Measurements from ENCODE around the gene ANKRD22. TPM values are rescaled to one million over a fixed set of nuclear protein-coding genes. Genes with fewer than 3 reads are reported as not detected.

Gene ANKRD22
- total RNA-seq, 4 donors from 2014 or later = 3.0 to 12.2 (median 6.1) TPM; not detected in 1

GRCh38 chr10:88826388-88826787 is 25.3 kb downstream of the ANKRD22 start:
- TF ChIP-seq EP300 (IDR thresholded peaks at IDR 0.05; ENCODE audit: low read depth) (no peak), POLR2A (IDR thresholded peaks at IDR 0.05) (no peak), CTCF (IDR thresholded peaks at IDR 0.05) (no peak), POLR2AphosphoS5 (IDR thresholded peaks at IDR 0.05) (no peak)
- H3K4me3 ChIP-seq = no peak overlapping the region
- in situ Hi-C loops (cut with MboI; ENCODE audit: low pct_ligation_motif_present in 1 of 4, low pct_unique_long_range_greater_than_20kb in 1 of 4, low sequenced_read_pairs in 3 of 4) = loop anchor here in 2 of 4 donors (25.0 kb wide), 1 partner anchor 386 kb away; the partner anchor contains the start of gene CH25H (in 2 of the 2)
- no peaks in the 10 kb centered on the region for H3K9me3 ChIP-seq
- WGBS, 2 donors (ENCODE audit: low coverage in 1 of 2) = 70 to 89% methylated on average over 3 to 4 of the region's 4 CpGs
- H3K36me3 ChIP-seq = peaks cover 0 to 1% (median 0%) of the 10 kb centered on the region in 4 donors
- intact Hi-C loops (cut with DNase I; ENCODE audit: low total_unique reads) = no loop called here
- no peak overlapping the region for H3K27ac ChIP-seq
- H3K4me1 ChIP-seq = no peaks in the 10 kb centered on the region
- no peak for DNase-seq
- H3K27me3 ChIP-seq = no peaks in the 10 kb centered on the region

GRCh38 chr10:88820748-88821401 is 30.8 kb downstream of the ANKRD22 start:
- in situ Hi-C loops (cut with MboI; ENCODE audit: low pct_ligation_motif_present in 1 of 4, low pct_unique_long_range_greater_than_20kb in 1 of 4, low sequenced_read_pairs in 3 of 4) = loop anchor here in 1 of 4 donors (25.0 kb wide), 1 partner anchor 259 kb away; no protein-coding TSS in a partner anchor
- intact Hi-C loops (cut with DNase I; ENCODE audit: low total_unique reads) = loop anchor here (5.0 kb wide), 1 partner anchor 266 kb away; no protein-coding TSS in a partner anchor
- H3K9me3 ChIP-seq = no peaks in the 10 kb centered on the region
- no peak overlapping the region for H3K4me3 ChIP-seq
- TF ChIP-seq CTCF (IDR thresholded peaks at IDR 0.05) = no peak
- TF ChIP-seq EP300 (IDR thresholded peaks at IDR 0.05; ENCODE audit: low read depth) = no peak
- no peak for TF ChIP-seq POLR2A (IDR thresholded peaks at IDR 0.05)
- no peak for TF ChIP-seq POLR2AphosphoS5 (IDR thresholded peaks at IDR 0.05)
- H3K27ac ChIP-seq = no peak overlapping the region
- no peaks in the 10 kb centered on the region for H3K4me1 ChIP-seq
- DNase-seq = no peak
- no peaks in the 10 kb centered on the region for H3K36me3 ChIP-seq
- no peaks in the 10 kb centered on the region for H3K27me3 ChIP-seq

- no peak overlapping the region for H3K27ac ChIP-seq
- no peak for DNase-seq
- H3K27me3 ChIP-seq = no peaks in the 10 kb centered on the region
- H3K4me3 ChIP-seq = no peak overlapping the region
- WGBS, 2 donors (ENCODE audit: low coverage in 1 of 2) = 90 to 92% methylated on average over 2 to 3 of the region's 3 CpGs
- H3K36me3 ChIP-seq = no peaks in the 10 kb centered on the region
- no peaks in the 10 kb centered on the region for H3K9me3 ChIP-seq
- in situ Hi-C loops (cut with MboI; ENCODE audit: low pct_ligation_motif_present in 1 of 4, low pct_unique_long_range_greater_than_20kb in 1 of 4, low sequenced_read_pairs in 3 of 4) (loop anchor here in 2 of 4 donors (10.0 to 25.0 kb wide), 2 partner anchors 134 to 257 kb away; no protein-coding TSS in a partner anchor), intact Hi-C loops (cut with DNase I; ENCODE audit: low total_unique reads) (no loop called here)
- H3K4me1 ChIP-seq = no peaks in the 10 kb centered on the region
- no peak for TF ChIP-seq POLR2A (IDR thresholded peaks at IDR 0.05)
- no peak for TF ChIP-seq POLR2AphosphoS5 (IDR thresholded peaks at IDR 0.05)
- no peak for TF ChIP-seq CTCF (IDR thresholded peaks at IDR 0.05)
These were observed 32.4 kb downstream of the ANKRD22 start for GRCh38 chr10:88819290-88819689.

- Histone ChIP-seq H3K27me3 (peaks cover 14% of the 10 kb centered on the region), H3K36me3 (no peaks in the 10 kb centered on the region), H3K4me1 (no peaks in the 10 kb centered on the region), H3K4me3 (no peak overlapping the region), H3K9me3 (no peaks in the 10 kb centered on the region), H3K27ac (no peak overlapping the region)
- no peak for TF ChIP-seq POLR2A (IDR thresholded peaks at IDR 0.05)
- TF ChIP-seq CTCF (IDR thresholded peaks at IDR 0.05) = no peak
- TF ChIP-seq POLR2AphosphoS5 (IDR thresholded peaks at IDR 0.05) = no peak
- no peak for TF ChIP-seq EP300 (IDR thresholded peaks at IDR 0.05; ENCODE audit: low read depth)
- WGBS, 2 donors (ENCODE audit: low coverage in 1 of 2) = 91% methylated on average over 6 of the region's 6 CpGs
- intact Hi-C loops (cut with DNase I; ENCODE audit: low total_unique reads) = no loop called here
- in situ Hi-C loops (cut with MboI; ENCODE audit: low pct_ligation_motif_present in 1 of 4, low pct_unique_long_range_greater_than_20kb in 1 of 4, low sequenced_read_pairs in 3 of 4) = loop anchor here in 2 of 4 donors (10.0 to 25.0 kb wide), 2 partner anchors 128 to 251 kb away; no protein-coding TSS in a partner anchor
- no peak for DNase-seq
These were observed 38.4 kb downstream of the ANKRD22 start for GRCh38 chr10:88813200-88813599.

Measured in transverse colon (tissue), 4 donors.